PC-9 (cell line): ENCODE measurements around the gene CHIA.

Experiments
- CTCF ChIP-seq: fragments of 200-600 bp; sonication (generic); conservative IDR thresholded peaks from 2 replicates; pipeline ENCODE4 v1.6.1; 2017; ENCODE audit warnings: mixed run types, antibody characterized with exemption, mild to moderate bottlenecking, moderate library complexity
- EZH2 ChIP-seq: fragments of 200-600 bp; sonication (generic); IDR thresholded peaks from 2 replicates; pipeline ENCODE4 v1.8.0; 2017; ENCODE audit warnings: antibody characterized with exemption, low read depth

GRCh38 chr1:111347026-111347425, 56.4 kb downstream of the CHIA start:
- TF ChIP-seq CTCF, result no peak
- no peak for TF ChIP-seq EZH2
